ENCODE measurements around the gene RAB27B. TPM values are rescaled to one million over a fixed set of nuclear protein-coding genes. Genes with fewer than 3 reads are reported as not detected.

The RAB27B gene
- total RNA-seq, 1 donor from 2014 or later = 6.1 TPM

GRCh38 chr18:54859667-54860421, 31.6 kb downstream of the RAB27B start:
- TF ChIP-seq POLR2AphosphoS5 (IDR thresholded peaks at IDR 0.05; ENCODE audit: insufficient read depth in 1 of 2, low read depth in 1 of 2) = no peak
- TF ChIP-seq, protein P1, sequence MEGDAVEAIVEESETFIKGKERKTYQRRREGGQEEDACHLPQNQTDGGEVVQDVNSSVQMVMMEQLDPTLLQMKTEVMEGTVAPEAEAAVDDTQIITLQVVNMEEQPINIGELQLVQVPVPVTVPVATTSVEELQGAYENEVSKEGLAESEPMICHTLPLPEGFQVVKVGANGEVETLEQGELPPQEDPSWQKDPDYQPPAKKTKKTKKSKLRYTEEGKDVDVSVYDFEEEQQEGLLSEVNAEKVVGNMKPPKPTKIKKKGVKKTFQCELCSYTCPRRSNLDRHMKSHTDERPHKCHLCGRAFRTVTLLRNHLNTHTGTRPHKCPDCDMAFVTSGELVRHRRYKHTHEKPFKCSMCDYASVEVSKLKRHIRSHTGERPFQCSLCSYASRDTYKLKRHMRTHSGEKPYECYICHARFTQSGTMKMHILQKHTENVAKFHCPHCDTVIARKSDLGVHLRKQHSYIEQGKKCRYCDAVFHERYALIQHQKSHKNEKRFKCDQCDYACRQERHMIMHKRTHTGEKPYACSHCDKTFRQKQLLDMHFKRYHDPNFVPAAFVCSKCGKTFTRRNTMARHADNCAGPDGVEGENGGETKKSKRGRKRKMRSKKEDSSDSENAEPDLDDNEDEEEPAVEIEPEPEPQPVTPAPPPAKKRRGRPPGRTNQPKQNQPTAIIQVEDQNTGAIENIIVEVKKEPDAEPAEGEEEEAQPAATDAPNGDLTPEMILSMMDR (IDR thresholded peaks at IDR 0.05) = no peak
- no peak for TF ChIP-seq POLR2A (IDR thresholded peaks at IDR 0.05)
- H3K4me1 ChIP-seq = no peaks in the 10 kb centered on the region
- H3K4me3 ChIP-seq = no peak overlapping the region
- no peaks in the 10 kb centered on the region for H3K9me3 ChIP-seq
- H3K27me3 ChIP-seq = no peaks in the 10 kb centered on the region
- H3K27ac ChIP-seq = no peak overlapping the region
- no peak for DNase-seq (ENCODE audit: extremely low spot score in 2 of 2)
- no peaks in the 10 kb centered on the region for H3K36me3 ChIP-seq
- intact Hi-C loops (cut with DNase I) = no loop called here

GRCh38 chr18:54860941-54861340, 32.7 kb downstream of the RAB27B start:
- Histone ChIP-seq H3K27ac (no peak overlapping the region), H3K36me3 (no peaks in the 10 kb centered on the region), H3K9me3 (no peaks in the 10 kb centered on the region), H3K4me1 (no peaks in the 10 kb centered on the region), H3K4me3 (no peak overlapping the region), H3K27me3 (no peaks in the 10 kb centered on the region)
- TF ChIP-seq POLR2A (IDR thresholded peaks at IDR 0.05) (no peak), POLR2AphosphoS5 (IDR thresholded peaks at IDR 0.05; ENCODE audit: insufficient read depth in 1 of 2, low read depth in 1 of 2) (no peak)
- TF ChIP-seq, protein P1 (IDR thresholded peaks at IDR 0.05) = no peak
- no peak for DNase-seq (ENCODE audit: extremely low spot score in 2 of 2)
- intact Hi-C loops (cut with DNase I) = no loop called here

GRCh38 chr18:54867131-54867530, 38.9 kb downstream of the RAB27B start:
- Histone ChIP-seq H3K9me3 (no peaks in the 10 kb centered on the region), H3K36me3 (no peaks in the 10 kb centered on the region), H3K27me3 (no peaks in the 10 kb centered on the region), H3K4me3 (no peak overlapping the region), H3K27ac (no peak overlapping the region), H3K4me1 (no peaks in the 10 kb centered on the region)
- intact Hi-C loops (cut with DNase I) = no loop called here
- TF ChIP-seq POLR2A (IDR thresholded peaks at IDR 0.05) = no peak
- TF ChIP-seq, protein P1 (IDR thresholded peaks at IDR 0.05) = no peak
- no peak for TF ChIP-seq POLR2AphosphoS5 (IDR thresholded peaks at IDR 0.05; ENCODE audit: insufficient read depth in 1 of 2, low read depth in 1 of 2)
- no peak for DNase-seq (ENCODE audit: extremely low spot score in 2 of 2)

- Histone ChIP-seq H3K9me3 (no peaks in the 10 kb centered on the region), H3K27ac (no peak overlapping the region), H3K27me3 (no peaks in the 10 kb centered on the region), H3K36me3 (no peaks in the 10 kb centered on the region), H3K4me1 (no peaks in the 10 kb centered on the region), H3K4me3 (no peak overlapping the region)
- no peak for DNase-seq (ENCODE audit: extremely low spot score in 2 of 2)
- intact Hi-C loops (cut with DNase I) = no loop called here
- TF ChIP-seq POLR2AphosphoS5 (IDR thresholded peaks at IDR 0.05; ENCODE audit: insufficient read depth in 1 of 2, low read depth in 1 of 2) (no peak), POLR2A (IDR thresholded peaks at IDR 0.05) (no peak)
- TF ChIP-seq, protein P1 (IDR thresholded peaks at IDR 0.05) = no peak
Measured at GRCh38 chr18:54871231-54871630, 43.0 kb downstream of the RAB27B start.

- DNase-seq (ENCODE audit: extremely low spot score in 2 of 2) = no peak
- Histone ChIP-seq H3K4me1 (no peaks in the 10 kb centered on the region), H3K36me3 (no peaks in the 10 kb centered on the region), H3K27ac (no peak overlapping the region), H3K4me3 (no peak overlapping the region), H3K27me3 (no peaks in the 10 kb centered on the region), H3K9me3 (no peaks in the 10 kb centered on the region)
- intact Hi-C loops (cut with DNase I) = no loop called here
- TF ChIP-seq, protein P1 (IDR thresholded peaks at IDR 0.05) = no peak
- TF ChIP-seq POLR2A (IDR thresholded peaks at IDR 0.05) (no peak), POLR2AphosphoS5 (IDR thresholded peaks at IDR 0.05; ENCODE audit: insufficient read depth in 1 of 2, low read depth in 1 of 2) (no peak)
Measured at GRCh38 chr18:54872681-54873080, 44.4 kb downstream of the RAB27B start.

Measured in vagina (tissue), 2 donors.